ENCODE data around the gene ASCL5. TPM values are rescaled to one million over a fixed set of nuclear protein-coding genes. Genes with fewer than 3 reads are reported as not detected.

Gene ASCL5
- total and polyA plus RNA-seq, 8 donors = 0.10 to 0.19 (median 0.18) TPM; not detected in 5

DNA sequence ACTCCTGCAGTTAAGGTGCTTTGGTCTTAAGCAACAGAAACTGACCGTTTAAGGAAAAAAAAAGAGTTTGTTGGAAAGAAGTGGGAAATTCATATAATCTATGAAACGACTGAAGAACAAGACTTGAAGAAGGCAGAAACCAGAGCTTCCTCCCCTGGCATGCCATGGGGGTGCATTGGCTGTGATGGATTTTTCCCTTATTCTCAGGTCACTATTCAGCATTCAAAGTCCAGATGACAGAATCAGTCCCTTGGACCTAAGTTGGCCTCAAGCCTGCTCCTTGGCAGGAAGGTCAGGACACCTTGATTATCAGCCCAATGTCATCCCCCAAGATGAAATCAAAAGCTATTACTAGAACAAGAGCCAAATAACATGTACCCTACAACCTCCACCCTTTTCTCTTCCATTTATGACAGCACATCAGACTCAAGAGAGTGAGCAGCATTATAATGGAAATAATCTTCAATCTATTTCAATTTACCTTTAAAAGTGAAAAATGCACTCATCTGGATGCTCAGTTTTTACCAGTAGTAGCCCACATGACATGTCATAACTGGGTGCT is 43.1 kb upstream of the ASCL5 start:
- DNase-seq = no peak
- intact Hi-C loops (cut with DNase I; ENCODE audit: low total_unique reads) = no loop called here
- Histone ChIP-seq H3K4me3 (peak overlapping the region in 3 of 4 donors; percentile 61 to 70 (median 67)), H3K27ac (peak overlapping the region; percentile 47 to 96 (median 96)), H3K4me1 (peaks cover 4 to 20% (median 16%) of the 10 kb centered on the region in 4 donors), H3K9me3 (no peaks in the 10 kb centered on the region), H3K27me3 (no peaks in the 10 kb centered on the region), H3K36me3 (no peaks in the 10 kb centered on the region)
- TF ChIP-seq EP300 (IDR thresholded peaks at IDR 0.05) (no peak), POLR2A (IDR thresholded peaks at IDR 0.05) (no peak), POLR2AphosphoS5 (IDR thresholded peaks at IDR 0.05) (no peak)
- TF ChIP-seq, protein P1, sequence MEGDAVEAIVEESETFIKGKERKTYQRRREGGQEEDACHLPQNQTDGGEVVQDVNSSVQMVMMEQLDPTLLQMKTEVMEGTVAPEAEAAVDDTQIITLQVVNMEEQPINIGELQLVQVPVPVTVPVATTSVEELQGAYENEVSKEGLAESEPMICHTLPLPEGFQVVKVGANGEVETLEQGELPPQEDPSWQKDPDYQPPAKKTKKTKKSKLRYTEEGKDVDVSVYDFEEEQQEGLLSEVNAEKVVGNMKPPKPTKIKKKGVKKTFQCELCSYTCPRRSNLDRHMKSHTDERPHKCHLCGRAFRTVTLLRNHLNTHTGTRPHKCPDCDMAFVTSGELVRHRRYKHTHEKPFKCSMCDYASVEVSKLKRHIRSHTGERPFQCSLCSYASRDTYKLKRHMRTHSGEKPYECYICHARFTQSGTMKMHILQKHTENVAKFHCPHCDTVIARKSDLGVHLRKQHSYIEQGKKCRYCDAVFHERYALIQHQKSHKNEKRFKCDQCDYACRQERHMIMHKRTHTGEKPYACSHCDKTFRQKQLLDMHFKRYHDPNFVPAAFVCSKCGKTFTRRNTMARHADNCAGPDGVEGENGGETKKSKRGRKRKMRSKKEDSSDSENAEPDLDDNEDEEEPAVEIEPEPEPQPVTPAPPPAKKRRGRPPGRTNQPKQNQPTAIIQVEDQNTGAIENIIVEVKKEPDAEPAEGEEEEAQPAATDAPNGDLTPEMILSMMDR (IDR thresholded peaks at IDR 0.05) = no peak
- WGBS, 5 donors = 80 to 87% (median 82%) methylated on average over 2 of the region's 2 CpGs

DNA sequence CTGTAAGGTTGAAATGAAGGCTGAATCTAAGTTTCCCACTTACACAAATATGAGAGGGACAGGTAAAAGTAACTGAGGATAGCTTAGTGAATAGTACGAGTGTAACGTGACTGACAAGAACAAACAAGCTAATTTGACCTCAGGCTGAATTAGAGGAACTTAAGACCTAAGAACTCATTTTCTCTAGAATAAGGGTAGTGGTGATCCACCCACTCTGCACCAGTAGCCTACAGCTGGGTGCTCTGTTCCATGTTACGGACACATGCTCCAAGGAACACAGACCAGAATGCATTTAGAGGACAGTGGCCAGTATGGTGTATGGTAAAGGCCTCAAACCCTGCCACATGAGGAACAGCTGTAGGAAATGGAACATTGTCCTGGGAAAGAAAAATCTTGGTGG is 42.2 kb upstream of the ASCL5 start:
- Histone ChIP-seq H3K36me3 (no peaks in the 10 kb centered on the region), H3K27me3 (no peaks in the 10 kb centered on the region), H3K4me3 (no peak overlapping the region), H3K4me1 (peaks cover 4 to 20% (median 16%) of the 10 kb centered on the region in 4 donors), H3K9me3 (no peaks in the 10 kb centered on the region), H3K27ac (peak overlapping the region in 2 of 5 donors; percentile 8 to 96)
- DNase-seq = no peak
- 59 to 98% (median 71%) methylated on average over 3 of the region's 3 CpGs for WGBS, 5 donors
- intact Hi-C loops (cut with DNase I; ENCODE audit: low total_unique reads) = no loop called here
- TF ChIP-seq EP300 (IDR thresholded peaks at IDR 0.05) = no peak
- TF ChIP-seq POLR2AphosphoS5 (IDR thresholded peaks at IDR 0.05) = no peak
- TF ChIP-seq, protein P1 (IDR thresholded peaks at IDR 0.05) = no peak
- no peak for TF ChIP-seq POLR2A (IDR thresholded peaks at IDR 0.05)

DNA sequence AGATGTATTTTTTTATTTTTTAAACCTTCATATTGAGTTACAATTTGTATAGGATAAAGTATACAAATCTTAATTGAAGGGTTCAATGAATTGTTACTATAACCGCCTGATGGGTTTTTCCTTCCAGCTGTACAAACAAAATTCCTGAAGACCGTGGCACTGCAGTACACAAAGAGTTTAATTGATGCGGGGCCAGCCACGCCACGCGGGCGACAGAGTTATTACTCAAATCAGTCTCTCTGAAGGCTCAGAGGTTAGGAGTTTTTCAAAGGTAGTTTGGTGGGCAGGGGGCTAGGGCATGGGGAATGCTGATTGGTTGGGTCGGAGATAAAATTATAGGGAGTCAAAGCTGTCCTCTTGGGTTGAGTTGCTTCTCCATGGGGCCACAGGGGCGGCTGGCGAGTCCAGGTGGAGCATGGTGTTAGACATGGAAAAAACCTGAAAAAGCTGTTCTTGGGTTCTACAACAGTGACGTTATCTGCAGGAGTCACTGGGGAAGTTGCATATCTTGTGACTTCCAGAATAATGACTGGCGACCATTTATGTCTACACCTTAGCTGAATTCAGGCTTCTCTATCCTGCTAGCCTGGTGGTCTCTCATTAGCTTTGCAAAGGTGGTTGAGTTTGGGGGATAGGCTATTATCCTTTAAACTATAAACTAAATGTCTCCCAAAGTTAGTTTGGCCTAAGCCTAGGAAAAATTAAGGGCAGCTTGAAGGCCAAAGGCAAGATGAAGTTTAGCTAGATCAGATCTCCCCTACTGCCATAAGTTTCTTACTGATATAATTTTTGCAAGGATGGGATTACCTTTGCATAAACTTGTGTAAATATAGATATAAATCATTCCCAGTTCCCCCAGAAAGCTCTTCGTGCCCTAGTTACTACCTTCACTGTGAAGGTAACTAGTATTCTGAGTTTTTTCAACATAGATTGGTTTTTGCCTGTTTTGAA is 40.3 kb upstream of the ASCL5 start:
- no peaks in the 10 kb centered on the region for H3K9me3 ChIP-seq
- H3K36me3 ChIP-seq = no peaks in the 10 kb centered on the region
- TF ChIP-seq POLR2A (IDR thresholded peaks at IDR 0.05) (no peak), POLR2AphosphoS5 (IDR thresholded peaks at IDR 0.05) (no peak), EP300 (IDR thresholded peaks at IDR 0.05) (no peak)
- TF ChIP-seq, protein P1 (IDR thresholded peaks at IDR 0.05) = no peak
- intact Hi-C loops (cut with DNase I; ENCODE audit: low total_unique reads) = no loop called here
- peak overlapping the region in 1 of 5 donors; percentile 7 for H3K27ac ChIP-seq
- peak; percentile 58 to 63 for DNase-seq
- 46 to 55% (median 53%) methylated on average over 13 of the region's 13 CpGs for WGBS, 5 donors
- H3K4me3 ChIP-seq = no peak overlapping the region
- H3K4me1 ChIP-seq = peaks cover 4 to 20% (median 16%) of the 10 kb centered on the region in 4 donors
- H3K27me3 ChIP-seq = no peaks in the 10 kb centered on the region

DNA sequence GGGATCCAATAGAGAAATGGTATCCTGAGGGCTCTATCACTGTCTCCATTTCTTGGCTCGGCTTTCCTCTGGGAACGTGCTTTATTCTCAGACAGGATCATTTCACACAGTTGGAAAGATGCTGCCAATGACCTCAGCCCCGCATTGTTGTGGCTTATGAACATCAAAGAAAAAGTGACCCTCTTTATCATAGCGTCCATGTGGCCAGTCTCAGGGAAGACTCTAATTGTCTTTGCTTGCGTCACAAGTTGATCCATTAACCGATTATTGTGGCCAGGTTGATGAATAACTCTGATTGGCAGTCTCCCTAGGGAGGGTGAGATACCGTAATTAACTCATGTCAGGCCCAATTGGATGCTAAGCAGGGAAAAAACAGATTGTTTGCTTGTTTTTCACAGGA is 37.7 kb upstream of the ASCL5 start:
- WGBS, 5 donors = 66 to 73% (median 70%) methylated on average over 7 of the region's 7 CpGs
- TF ChIP-seq, protein P1 (IDR thresholded peaks at IDR 0.05) = no peak
- no peaks in the 10 kb centered on the region for H3K36me3 ChIP-seq
- H3K4me1 ChIP-seq = peaks cover 0 to 8% (median 0%) of the 10 kb centered on the region in 4 donors
- H3K27ac ChIP-seq = no peak overlapping the region
- no peaks in the 10 kb centered on the region for H3K27me3 ChIP-seq
- intact Hi-C loops (cut with DNase I; ENCODE audit: low total_unique reads) = no loop called here
- H3K4me3 ChIP-seq = no peak overlapping the region
- DNase-seq = no peak
- no peaks in the 10 kb centered on the region for H3K9me3 ChIP-seq
